Inflammatory macrophage (primary cell): ENCODE data around the gene UTRN.

ENCODE experiments used
- DNase-seq, 2 donors: peaks; one replicate each; pipeline ENCODE4 v3.0.0-alpha.2; 2020 to 2022

The UTRN gene

GRCh38 chr6:144314003-144314485, 28.9 kb downstream of the UTRN start:
- DNase-seq: no peak

GRCh38 chr6:144314562-144314961, 29.4 kb downstream of the UTRN start:
- DNase-seq: no peak

GRCh38 chr6:144315226-144315980, 30.3 kb downstream of the UTRN start:
- no peak for DNase-seq

- DNase-seq: no peak
These were observed 31.1 kb downstream of the UTRN start for GRCh38 chr6:144315981-144316861.

GRCh38 chr6:144316862-144317195, 31.7 kb downstream of the UTRN start:
- DNase-seq: no peak

GRCh38 chr6:144317736-144318135, 32.6 kb downstream of the UTRN start:
- DNase-seq: no peak

GRCh38 chr6:144319211-144319610, 34.1 kb downstream of the UTRN start:
- peak in 1 of 2 donors; percentile 64 for DNase-seq

- DNase-seq: no peak
These were observed 35.6 kb downstream of the UTRN start for GRCh38 chr6:144320741-144321140.

GRCh38 chr6:144321839-144322591, 36.9 kb downstream of the UTRN start:
- DNase-seq: no peak

GRCh38 chr6:144325232-144325631, 40.1 kb downstream of the UTRN start:
- DNase-seq: no peak

GRCh38 chr6:144326393-144326792, 41.3 kb downstream of the UTRN start:
- no peak for DNase-seq

GRCh38 chr6:144327081-144327480, 41.9 kb downstream of the UTRN start:
- DNase-seq: no peak

- DNase-seq: no peak
These were observed 45.2 kb downstream of the UTRN start for GRCh38 chr6:144330017-144330987.

- DNase-seq: no peak
These were observed 46.4 kb downstream of the UTRN start for GRCh38 chr6:144331491-144331969.

GRCh38 chr6:144332177-144332576, 47.0 kb downstream of the UTRN start:
- DNase-seq: no peak

- peak; percentile 46 to 65 for DNase-seq
These were observed 49.1 kb downstream of the UTRN start for GRCh38 chr6:144334150-144334708.
